Stimulated activated CD4-positive, alpha-beta T cell treated with anti-CD3 and anti-CD28 coated beads, Interleukin-1b, Interleukin-23, amount 100 ng/mL, for 24 hours (primary cell): ENCODE data around the gene B3GLCT.
A peak's percentile ranks its signal among the peaks of the same experiment; 100 is the strongest.
"Not testable (repeated sequence)": the region's sequence is repeated elsewhere in the genome, so short reads cannot be mapped to it uniquely, and the experiment has no call there.

Experiments used
- DNase-seq, 4 experiments: peaks; one replicate each; pipeline ENCODE4 v3.0.0-alpha.2; 2020; ENCODE audit warnings: low read depth in 4 of 4, low spot score in 1 of 4

Gene B3GLCT

DNA sequence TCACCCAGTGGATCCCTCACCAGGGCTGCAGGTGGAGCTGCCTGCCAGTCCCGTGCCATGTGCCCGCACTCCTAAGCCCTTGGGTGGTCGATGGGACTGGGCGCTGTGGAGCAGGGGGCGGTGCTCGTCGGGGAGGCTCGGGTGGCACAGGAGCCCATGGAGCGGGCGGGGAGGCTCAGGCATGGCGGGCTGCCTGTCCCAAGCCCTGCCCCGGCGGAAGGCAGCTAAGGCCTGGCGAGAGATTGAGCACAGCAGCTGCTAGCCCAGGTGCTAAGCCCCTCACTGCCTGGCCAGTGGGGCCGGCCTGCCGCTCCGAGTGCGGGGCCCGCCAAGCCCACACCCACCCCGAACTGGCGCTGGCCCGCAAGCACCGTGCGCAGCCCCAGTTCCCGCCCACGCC, 16.8 kb upstream of the B3GLCT start:
- DNase-seq: no peak

DNA sequence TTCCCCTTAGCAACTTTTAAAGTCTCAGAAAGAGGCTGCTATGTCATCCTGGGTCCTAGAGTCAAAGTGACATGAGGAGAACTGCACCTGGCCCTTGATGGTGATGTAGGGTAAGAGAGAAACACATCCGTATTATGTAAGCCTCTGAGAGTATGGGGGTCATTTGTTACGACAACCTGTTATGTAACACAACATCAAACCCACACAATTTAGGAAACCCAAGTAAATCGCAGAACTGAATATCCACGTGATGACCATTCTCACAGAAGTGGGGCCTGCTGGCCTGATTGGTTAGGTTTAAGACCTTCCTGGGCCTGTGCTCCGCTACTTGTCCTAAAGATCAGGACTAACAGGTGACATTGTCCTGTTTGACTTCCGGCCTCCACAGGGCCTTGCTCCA, 15.3 kb upstream of the B3GLCT start:
- DNase-seq: no peak

DNA sequence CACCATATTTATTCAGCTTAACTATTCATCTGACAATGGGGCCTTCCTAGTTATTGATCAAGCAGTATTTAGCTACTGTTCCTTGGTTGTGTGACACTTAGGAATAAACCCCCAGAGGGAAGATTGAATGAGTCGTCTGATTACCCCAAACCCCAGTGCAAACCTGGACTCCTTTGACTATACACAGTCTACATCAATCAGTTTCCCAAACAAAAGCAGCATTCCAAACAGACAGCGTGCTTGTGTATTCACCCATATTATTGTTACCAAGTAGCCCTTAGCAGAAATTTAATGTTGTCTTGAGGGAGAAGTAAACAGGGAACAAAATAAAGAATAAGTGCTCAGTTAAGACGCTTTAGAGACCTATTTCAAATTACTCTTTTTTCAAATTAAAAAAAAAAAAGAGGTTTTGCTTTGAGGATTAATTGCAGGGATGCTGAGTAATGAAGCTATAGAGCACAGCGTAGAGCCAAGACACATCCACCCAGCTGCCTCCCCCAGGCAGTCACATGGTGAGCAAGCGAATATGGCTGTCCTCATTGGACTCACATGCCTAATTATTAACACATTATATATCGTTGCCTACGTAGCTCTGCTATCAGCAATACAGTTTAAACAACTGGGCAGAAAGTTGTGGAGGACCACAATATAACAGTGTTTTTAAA, 14.7 kb upstream of the B3GLCT start:
- no peak for DNase-seq

DNA sequence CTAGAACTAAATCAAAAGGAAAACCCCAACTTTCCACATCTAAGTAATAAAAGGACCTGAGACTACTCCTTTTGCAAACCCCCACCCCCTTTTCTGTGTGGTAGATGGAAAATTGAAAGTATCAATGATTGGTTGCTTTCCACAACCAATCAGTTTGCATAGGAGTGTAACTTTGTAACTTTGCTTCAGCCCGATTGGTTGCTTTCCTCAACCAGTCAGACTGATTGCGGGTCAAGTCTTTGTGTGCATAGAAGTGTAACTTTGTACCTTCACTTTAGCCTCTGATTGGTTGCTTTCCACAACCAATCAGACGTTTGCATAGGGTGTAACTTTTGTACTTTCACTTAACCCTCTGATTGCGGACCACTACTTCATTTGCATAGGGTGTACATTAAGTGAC, 8.0 kb upstream of the B3GLCT start:
- no peak for DNase-seq

GRCh38 chr13:31192306-31192705, 7.5 kb upstream of the B3GLCT start:
- no peak for DNase-seq

- no peak for DNase-seq
Observed at GRCh38 chr13:31195616-31196015, 4.2 kb upstream of the B3GLCT start.

GRCh38 chr13:31196992-31197391, 2.8 kb upstream of the B3GLCT start:
- no peak for DNase-seq

- DNase-seq: no peak
Observed at GRCh38 chr13:31198519-31198918, 1.3 kb upstream of the B3GLCT start.

GRCh38 chr13:31199527-31199848, 287 bp upstream of the B3GLCT start:
- no peak for DNase-seq

DNA sequence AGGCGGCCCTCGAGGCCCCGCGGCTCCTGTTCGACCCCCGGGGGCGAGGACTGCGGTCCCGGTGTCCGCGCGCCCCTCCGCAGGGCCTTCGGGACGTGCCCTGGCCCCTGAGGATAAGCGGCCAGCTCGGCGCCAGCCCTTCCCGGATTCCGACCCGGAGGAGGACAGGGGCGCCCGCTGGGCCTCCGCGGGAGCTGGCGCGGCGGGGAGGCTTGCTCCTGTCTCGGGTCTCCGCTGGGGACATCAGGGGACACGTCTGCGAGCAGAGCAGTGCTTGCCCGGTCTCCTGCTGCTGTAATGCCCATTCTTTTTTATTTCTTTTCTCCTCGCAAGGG, 829 bp downstream of the B3GLCT start:
- peak in 1 of 4 experiments; percentile 21 for DNase-seq

GRCh38 chr13:31201341-31202031, 1.7 kb downstream of the B3GLCT start:
- DNase-seq: no peak

DNA sequence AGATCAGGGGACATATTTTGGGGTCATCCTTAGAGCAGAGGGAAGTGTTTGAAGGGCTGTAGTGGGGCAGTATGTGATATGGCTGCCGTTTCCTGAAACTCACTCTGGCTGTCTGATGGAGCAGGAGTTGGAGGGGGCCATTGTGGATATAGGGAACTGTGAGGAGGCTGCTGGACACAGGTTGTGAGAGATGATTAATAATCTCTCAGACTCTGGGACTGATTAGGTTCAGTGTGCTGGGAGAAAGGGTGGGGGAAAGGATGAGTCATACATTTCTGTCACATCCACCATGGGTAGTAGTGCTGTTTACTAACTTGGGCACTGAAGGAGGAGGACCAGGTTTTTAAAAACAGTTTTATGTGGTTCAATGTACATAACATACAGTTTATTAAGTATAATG, 4.8 kb downstream of the B3GLCT start:
- DNase-seq: no peak

DNA sequence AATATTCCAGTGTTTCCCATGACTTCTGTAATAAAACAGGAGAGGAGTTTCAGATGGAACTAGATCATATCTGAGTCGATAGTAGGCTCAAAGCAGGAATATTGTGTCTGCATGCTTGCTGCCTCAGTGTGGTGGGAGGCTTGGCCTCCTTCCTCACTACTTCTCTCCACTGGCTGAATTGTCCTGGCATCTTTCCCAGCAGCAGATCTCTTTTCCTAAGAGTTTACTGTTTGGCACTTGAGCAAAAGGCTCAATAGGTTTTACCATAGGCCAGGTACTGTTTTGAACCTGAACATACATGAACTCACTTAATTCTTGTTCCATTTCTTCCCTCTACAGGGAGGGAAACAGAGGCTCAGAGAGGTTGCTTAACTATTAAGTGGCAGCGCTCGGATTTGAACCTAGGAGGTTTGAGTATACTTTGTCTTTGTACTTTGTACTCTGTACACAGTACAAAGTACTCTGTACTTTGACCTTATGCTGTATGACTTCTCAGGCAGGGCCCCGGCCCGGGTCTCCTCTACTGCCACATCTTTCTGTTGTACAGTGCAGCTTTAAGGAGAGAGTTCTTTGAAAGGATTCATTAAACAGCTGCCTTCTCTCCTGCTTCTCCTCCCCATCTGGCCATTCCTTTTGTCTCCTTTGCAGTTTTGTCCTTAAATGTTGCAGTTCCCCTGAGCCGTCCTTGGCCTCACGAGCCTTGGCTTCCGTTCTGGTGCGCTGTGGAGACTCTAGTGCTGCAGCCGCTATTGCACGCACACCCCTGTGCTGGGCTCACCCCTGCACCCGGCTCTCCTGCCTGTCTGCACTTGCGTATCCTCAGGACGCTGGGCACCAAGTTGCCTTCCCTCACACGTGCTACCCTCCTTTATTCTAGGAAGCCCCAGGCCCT, 8.1 kb downstream of the B3GLCT start:
- DNase-seq: no peak

DNA sequence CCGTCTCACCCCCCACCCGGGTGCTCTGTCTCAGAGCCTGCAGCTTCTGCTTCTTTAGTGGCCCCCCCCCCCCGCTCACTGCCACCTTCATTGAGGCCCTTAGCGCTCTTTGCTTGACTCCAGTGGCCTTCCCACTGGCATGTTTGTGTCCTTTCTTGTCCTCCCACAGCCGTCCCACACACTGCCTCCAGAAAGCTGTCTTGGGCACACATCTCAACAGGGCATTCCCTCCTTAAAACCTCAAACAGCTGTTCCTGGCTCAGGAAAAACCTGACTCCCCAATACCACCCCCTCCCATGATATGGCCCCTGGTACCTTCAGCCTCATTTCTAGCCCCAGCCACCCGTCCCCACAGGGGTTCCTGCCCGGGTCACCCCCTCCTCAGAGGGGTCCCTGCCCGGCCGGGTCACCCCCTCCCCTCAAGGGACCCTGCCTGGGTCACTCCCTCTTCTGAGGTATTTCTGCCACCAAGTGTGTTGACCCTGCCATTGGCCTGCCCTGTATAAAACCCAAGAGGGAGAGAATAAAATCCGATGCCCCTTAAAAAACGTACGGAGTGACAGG, 8.9 kb downstream of the B3GLCT start:
- no peak for DNase-seq

- DNase-seq: no peak
Observed at GRCh38 chr13:31209172-31209840, 9.5 kb downstream of the B3GLCT start.

DNA sequence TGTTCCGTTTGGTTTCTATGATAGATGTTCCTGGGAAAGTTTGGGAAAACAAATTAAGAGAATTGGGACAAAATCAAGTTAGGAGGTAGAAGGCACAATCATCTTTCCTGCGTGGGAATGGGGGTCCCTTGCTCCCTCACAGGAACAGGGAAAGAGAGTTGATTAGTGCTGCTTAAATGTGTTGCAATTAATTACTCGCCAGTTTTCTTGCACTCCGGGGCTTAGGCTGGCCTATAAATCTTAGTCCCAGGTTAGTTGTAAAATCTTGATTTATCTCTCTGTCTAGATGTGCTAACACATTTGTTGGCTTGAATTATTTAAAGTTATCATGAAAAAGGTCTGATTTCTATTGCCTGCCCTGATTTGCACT, 10.1 kb downstream of the B3GLCT start:
- DNase-seq: no peak

DNA sequence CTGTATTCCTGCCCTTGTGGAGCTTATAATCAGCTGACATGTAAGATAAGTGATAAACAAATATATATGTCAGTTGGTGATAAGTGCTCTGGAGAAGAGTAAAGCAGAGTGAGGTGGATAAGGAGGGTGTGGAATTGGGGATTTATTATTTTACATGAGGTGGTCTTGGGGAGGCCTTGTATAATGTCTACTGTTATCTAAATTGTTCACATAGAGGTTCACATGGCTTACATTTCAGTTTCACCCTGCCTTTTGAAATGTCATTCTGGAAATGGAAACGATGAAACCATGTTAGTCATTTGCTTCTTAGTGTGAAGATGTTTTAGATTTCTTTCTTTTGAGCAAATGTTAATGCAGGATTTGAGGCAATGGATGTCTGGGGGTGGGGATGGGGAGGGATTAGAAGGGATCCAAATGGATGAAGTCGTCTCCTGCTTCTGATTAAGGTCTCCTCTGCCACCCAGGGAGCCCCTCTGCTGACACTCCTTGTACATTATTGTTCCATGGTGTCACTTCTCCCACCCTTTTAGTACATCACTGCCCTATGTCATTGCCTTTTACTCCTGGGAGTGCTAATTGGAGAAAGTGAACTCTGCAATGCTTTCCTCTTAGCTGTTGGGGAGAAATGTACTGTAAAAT, 14.0 kb downstream of the B3GLCT start:
- no peak for DNase-seq

GRCh38 chr13:31214435-31214834, 14.7 kb downstream of the B3GLCT start:
- DNase-seq: no peak

GRCh38 chr13:31216916-31217315, 17.1 kb downstream of the B3GLCT start:
- not testable (repeated sequence) for DNase-seq

GRCh38 chr13:31219909-31220598, 20.3 kb downstream of the B3GLCT start:
- no peak for DNase-seq
